ENCODE results near the gene ATXN7L2.

Gene ATXN7L2

DNA sequence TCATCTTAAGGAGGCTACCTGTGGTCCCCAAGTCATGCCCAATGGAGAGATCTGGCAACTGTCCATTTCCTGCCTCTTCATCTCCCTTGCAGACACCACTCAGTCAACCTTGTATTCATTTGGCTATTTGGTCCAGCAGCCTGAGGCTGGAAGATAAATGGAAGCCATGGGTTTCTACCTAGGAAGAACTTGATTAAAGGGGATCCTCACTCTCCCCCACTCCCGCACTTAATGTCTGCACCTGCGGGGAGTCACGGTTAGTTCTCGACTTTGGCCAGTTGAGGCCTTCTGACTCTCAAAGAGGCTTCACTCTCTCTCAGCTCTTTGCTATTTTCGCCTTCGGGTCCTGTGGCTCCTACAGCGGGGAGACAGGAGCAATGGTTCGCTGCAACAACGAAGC lies 8.4 kb upstream of the ATXN7L2 start:
- no peak for DNase-seq (ENCODE audit: low spot score)

DNA sequence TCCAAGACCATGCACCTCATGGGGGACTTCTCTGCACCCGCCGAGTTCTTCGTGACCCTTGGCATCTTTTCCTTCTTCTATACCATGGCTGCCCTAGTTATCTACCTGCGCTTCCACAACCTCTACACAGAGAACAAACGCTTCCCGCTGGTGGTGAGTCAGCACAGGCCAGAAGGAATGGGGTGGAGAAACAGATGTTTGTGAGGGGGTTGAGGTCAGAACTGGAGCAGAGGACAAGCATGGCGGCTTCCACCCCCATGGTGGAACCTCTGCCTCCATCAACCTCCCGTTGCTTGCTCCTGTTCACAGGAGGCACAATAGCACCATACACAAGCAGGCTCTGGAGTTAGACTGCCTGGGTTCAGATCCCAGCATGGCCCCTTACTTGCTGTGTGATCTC lies 6.9 kb upstream of the ATXN7L2 start:
- no peak for DNase-seq (ENCODE audit: low spot score)

DNA sequence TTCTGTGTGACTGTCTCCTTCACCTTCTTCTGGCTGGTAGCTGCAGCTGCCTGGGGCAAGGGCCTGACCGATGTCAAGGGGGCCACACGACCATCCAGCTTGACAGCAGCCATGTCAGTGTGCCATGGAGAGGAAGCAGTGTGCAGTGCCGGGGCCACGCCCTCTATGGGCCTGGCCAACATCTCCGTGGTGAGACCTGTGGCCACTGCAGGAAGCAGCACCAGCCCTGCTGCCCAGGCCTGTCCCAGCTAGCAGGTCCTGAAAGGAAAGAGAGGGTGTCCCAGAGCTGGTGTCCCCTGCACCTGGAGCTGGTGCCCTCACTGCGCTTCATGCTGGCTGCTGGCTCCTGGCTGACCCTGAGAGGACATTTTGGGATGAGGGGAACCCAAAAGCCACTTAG lies 5.9 kb upstream of the ATXN7L2 start:
- no peak for DNase-seq (ENCODE audit: low spot score)

DNA sequence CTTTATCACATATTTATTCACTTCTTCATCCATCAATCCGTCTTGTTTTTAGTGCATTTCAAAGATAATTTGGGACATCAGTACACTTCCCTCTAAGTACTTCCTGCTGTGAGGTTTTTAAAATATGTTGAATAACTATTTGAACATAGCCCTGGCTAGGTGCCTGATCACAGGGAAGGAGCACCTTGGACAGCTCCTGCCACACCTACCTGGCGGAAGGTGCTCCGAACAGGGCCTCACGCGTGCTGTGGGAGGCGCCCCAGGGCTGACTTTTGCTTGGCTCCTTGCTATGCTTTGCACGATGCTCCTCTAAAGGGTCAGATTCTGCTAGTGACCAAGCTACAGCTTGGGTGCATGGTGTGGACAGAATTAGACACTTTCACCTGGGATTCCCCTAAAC lies 4.9 kb upstream of the ATXN7L2 start:
- DNase-seq (ENCODE audit: low spot score), result no peak

- DNase-seq (ENCODE audit: low spot score), result no peak
Observed at GRCh38 chr1:109479311-109479710, 4.4 kb upstream of the ATXN7L2 start.

DNA sequence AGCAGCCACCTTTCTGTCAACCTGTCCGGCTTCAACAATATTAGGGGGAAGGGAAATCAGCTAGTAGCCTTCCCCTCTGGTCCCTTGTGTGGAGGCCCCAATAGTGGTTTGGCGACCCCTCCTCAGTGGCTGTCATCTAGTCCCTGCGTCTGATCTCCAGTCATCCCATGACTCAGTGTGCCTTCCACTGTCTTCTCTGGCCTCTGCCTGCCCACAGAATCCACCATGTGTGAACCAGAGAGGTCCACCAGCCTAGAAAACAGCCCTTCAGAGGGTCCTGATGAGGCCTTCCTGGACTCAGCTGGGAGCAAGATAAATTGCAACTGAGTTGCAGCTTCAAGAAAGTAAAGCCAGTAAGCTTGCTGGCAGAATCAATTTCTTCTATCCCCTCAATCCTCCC lies 3.8 kb upstream of the ATXN7L2 start:
- DNase-seq (ENCODE audit: low spot score), result no peak

DNA sequence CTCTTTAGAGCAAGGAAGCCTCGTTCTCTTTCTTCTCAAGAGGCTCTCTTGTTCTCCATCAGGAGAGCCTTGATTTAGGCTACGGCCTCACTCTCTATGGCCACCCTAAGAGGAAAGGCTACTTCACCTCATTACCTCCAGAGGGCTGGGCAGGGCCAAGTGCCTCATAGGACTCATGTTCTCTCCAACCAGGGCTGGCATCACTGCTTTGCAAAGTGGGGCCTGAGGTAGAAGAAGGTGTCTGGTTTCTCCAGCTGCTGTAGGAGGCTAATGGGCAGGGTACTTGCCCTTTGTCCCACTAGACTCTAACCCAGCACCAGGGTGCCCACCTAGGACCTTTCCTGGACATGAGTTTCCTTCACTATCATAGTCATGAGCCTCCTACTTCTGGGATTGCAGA lies 2.1 kb upstream of the ATXN7L2 start:
- no peak for DNase-seq (ENCODE audit: low spot score)

DNA sequence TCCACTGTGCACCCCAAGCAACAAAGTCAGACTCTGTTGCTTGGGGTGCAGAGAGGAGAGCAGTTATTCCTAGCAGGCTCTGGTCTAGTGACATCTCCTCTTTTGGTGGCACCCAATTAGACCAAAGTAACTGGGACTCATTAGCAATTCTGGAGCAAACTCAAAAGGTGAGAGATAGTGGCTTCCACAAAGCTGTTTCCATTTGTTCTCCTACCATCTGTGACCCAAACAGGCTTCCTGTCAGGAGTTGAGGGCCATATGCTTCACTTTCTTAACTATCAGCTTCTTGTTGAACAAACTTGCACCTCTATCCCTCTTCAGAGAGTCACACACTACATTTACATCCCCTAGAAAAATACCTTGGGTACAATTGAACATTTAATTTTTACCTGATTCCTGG lies 1.5 kb upstream of the ATXN7L2 start:
- no peak for DNase-seq (ENCODE audit: low spot score)

- peak; percentile 19 for DNase-seq (ENCODE audit: low spot score)
Observed at GRCh38 chr1:109482791-109483671, 674 bp upstream of the ATXN7L2 start.

DNA sequence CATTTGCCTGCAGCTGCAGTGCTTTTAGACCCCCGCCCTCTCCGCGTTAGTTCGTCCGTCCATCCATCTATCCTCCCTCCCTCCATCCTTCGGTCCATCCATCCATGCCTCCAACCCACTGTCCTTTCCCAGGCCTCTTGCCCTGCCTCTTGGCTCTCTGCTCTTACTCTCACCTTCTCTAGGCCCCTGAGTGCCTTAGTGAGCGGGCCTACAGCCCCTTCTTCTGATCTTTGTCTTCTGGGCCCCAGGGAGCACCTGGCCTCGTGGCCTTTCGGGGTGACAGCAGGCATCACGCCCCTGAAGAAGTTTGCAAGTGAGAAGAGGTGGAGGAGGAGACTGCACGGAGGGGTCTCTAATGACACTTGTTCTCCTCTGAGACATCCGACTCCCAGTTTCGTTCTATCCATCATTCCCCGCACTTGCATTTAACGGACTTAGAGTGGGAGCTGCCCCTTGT lies 842 bp downstream of the ATXN7L2 start:
- no peak for DNase-seq (ENCODE audit: low spot score)

- DNase-seq (ENCODE audit: low spot score), result no peak
Observed at GRCh38 chr1:109485001-109485400, 1.3 kb downstream of the ATXN7L2 start.

- no peak for DNase-seq (ENCODE audit: low spot score)
Observed at GRCh38 chr1:109487261-109487660, 3.6 kb downstream of the ATXN7L2 start.

DNA sequence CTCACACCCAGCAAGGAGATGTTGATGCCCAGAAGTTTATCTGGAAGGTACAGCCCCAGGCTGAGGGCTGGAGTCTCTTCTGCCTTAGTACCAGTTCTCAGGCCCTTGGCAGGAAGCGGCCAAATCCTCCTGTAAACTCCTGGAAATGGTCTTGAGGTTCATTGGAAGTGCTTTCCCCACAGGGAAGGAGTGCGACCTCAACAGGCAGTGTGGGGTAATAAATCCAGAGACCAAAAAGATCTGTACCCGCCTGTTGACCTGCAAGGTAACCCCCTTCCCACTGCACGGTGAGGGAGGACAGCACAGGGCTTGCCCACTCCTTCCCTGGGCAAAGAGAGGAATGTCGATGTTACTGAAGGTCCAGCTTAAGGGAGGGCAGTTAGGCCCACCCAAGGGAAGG lies 4.5 kb downstream of the ATXN7L2 start:
- no peak for DNase-seq (ENCODE audit: low spot score)

DNA sequence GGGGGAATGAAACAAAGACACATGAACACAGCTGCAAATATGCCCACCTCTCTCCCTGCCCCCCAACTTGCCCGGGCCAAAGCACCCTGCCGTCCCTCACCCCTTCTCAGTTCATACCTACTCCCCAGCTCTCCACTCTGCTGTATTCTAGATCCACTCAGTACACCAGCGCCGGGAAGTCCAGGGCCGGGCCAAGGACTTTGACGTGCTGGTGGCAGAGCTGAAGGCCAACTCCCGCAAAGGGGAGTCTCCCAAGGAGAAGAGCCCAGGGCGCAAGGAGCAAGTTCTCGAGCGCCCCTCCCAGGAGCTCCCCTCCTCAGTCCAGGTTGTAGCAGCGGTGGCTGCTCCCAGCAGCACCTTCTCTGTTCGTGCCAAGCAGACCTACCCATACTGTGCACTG lies 5.0 kb downstream of the ATXN7L2 start:
- no peak for DNase-seq (ENCODE audit: low spot score)

DNA sequence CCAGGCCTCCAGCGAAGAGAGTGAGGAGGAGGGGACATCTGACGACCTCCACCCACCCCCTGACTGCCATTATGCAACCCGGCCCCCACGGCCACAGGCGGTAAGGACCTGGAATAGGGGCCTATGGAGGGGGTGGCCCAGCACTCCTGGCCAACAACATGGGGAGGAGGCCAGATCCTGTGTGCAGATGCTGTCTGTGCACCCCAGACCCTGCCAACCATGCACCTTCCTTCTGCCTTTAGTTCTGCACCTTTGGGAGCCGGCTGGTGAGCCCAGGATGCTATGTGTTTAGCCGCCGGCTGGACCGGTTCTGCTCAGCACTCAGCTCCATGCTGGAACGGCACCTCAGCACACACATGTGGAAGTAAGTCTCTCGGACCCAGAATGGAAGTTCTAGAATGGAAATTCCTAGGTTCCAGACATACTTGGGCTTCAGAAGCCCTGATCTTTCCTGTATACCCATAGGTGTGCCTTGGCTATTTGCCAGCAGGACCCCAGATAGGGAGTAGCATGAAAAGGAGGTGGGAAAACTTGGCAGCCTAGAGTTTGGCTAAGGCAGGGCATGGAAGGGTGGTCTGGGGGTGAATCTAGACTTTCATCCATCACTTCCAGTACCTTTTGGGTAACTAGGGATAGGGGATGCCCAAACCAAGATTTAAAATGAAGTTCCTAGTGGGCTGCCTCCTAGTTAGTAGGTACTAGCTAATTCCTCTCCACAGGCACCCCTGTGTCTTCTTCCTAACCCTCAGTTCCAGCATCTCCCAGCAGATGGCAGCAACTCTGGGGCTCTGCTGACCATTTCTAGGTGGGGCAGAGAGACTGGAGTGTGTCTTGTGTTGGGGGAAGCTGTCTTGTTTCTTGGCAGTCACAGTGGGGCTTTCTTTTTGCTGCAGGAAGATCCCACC lies 6.6 kb downstream of the ATXN7L2 start:
- peak; percentile 68 for DNase-seq (ENCODE audit: low spot score)

- DNase-seq (ENCODE audit: low spot score), result no peak
Observed at GRCh38 chr1:109490934-109491302, 7.2 kb downstream of the ATXN7L2 start.

GRCh38 chr1:109491372-109491771 lies 7.7 kb downstream of the ATXN7L2 start:
- DNase-seq (ENCODE audit: low spot score), result no peak

DNA sequence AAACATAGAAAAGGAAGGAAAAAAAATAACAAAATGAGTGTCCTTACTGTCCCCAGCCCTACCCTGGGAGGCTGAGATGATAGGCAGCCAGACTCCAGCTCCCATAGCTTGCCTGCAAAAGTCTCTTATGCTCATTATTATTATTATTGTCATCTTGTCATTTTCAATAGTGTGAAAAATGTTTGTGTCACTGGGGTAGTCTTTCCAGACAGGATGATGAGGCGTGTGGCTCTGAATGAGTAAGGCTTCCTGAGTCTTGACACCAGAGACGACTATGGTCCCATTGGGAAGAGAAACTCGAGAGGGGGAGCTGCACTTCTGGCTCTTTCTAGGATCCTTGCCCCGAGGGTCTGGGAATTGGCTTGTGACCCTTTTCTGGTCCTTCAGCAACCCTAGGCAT lies 9.1 kb downstream of the ATXN7L2 start:
- DNase-seq (ENCODE audit: low spot score), result no peak

GRCh38 chr1:109493227-109493626 lies 9.5 kb downstream of the ATXN7L2 start:
- DNase-seq (ENCODE audit: low spot score), result no peak

DNA sequence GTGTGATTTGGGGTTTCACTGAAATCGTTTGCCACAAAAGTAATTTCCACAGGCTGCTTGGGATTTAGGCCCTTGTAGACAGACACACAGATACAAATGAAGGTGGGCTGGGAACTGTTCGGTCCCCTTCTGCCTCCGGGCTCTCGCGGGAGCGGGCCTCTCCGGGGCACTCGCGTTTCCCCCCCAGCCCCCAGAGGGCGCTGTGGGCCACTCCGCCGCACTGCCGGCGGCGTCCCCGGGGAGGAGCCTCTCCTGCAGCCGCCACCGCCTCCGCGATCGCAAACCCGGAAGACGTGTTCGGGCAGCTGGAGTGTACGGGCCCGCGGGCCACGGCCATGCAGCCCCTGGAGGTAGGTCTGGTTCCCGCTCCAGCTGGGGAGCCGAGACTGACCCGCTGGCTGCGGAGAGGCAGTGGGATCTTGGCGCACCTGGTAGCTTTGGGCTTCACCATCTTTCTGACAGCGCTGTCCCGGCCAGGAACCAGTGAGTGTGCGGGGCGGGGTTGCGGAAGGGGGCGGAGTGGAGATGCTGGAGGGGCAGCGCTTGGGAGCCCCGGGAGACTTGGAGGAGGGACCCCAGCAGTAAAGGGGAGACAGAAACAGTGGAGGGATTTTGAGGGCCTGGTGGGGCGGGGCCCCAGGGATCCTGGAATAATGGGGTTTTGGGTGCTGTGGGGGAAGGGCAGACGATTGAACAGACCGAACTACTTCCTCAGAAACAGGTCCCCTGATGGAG lies 10.3 kb downstream of the ATXN7L2 start, which contains the start of gene CYB561D1:
Gene CYB561D1, plus strand, starts transcription at position 290 of the 735 bp plus-strand sequence. Its CDS starts 46 bp downstream, at position 336.
- DNase-seq (ENCODE audit: low spot score), result peak; percentile 89

DNA sequence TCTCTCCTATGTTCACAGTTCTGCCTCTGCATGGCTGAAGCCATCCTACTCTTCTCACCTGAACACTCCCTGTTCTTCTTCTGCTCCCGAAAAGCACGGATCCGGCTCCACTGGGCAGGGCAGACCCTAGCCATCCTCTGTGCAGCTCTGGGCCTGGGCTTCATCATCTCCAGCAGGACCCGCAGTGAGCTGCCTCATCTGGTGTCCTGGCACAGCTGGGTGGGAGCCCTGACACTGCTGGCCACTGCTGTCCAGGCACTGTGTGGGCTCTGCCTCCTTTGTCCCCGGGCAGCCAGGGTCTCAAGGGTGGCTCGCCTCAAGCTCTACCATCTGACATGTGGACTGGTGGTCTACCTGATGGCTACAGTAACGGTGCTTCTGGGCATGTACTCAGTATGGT lies 12.0 kb downstream of the ATXN7L2 start:
- DNase-seq (ENCODE audit: low spot score), result no peak

- DNase-seq (ENCODE audit: low spot score), result no peak
Observed at GRCh38 chr1:109497449-109498160, 13.9 kb downstream of the ATXN7L2 start.
